DND-41 (cell line): ENCODE measurements around the gene MMAB.

Source experiments
- ATAC-seq: fragments of 200-7000 bp; cut with Tn5 transposase; 3 replicates; pipeline ENCODE4 v1.9.1; 2021; ENCODE audit warnings: low read depth; ENCODE audit not compliant: insufficient read depth
- DNase-seq: peaks from one replicate; pipeline ENCODE4 v3.0.0-alpha.2; 2020
- H2AFZ ChIP-seq: 2 replicates; pipeline ENCODE4 v1.6.0; 2012; ENCODE audit warnings: low read depth, low read length
- H3K27ac ChIP-seq: 2 replicates; pipeline ENCODE4 v1.5.1; 2012; ENCODE audit warnings: low read length, inconsistent platforms
- H3K27me3 ChIP-seq: fragments of 200-600 bp; sonication (generic); 2 replicates; pipeline ENCODE4 v1.6.0; 2012; ENCODE audit warnings: low read length, mild to moderate bottlenecking, inconsistent platforms; ENCODE audit not compliant: insufficient read depth, poor library complexity
- H3K36me3 ChIP-seq: 2 replicates; pipeline ENCODE4 v1.5.1; 2012; ENCODE audit warnings: low read length, inconsistent platforms; ENCODE audit not compliant: insufficient read depth
- H3K4me1 ChIP-seq: 2 replicates; pipeline ENCODE4 v1.5.1; 2012; ENCODE audit warnings: mild to moderate bottlenecking, low read length; ENCODE audit not compliant: insufficient read depth
- H3K4me2 ChIP-seq: 2 replicates; pipeline ENCODE4 v1.6.0; 2012; ENCODE audit warnings: mild to moderate bottlenecking, moderate library complexity, low read length, inconsistent platforms; ENCODE audit not compliant: insufficient read depth
- H3K4me3 ChIP-seq, 2 experiments: fragments of 200-600 bp in 1 of 2; shearing (Covaris generic) in 1 of 2; 2 replicates each; pipeline ENCODE4 v1.5.1; 2012 to 2016; ENCODE audit warnings: inconsistent platforms in 2 of 2, low read length in 2 of 2, mild to moderate bottlenecking in 2 of 2, low read depth in 1 of 2, moderate library complexity in 1 of 2
- H3K79me2 ChIP-seq: 2 replicates; pipeline ENCODE4 v1.6.0; 2012; ENCODE audit warnings: low read length, inconsistent platforms; ENCODE audit not compliant: insufficient read depth
- H3K9ac ChIP-seq: 2 replicates; pipeline ENCODE4 v1.6.0; 2012; ENCODE audit warnings: low read depth, mild to moderate bottlenecking, inconsistent platforms, low read length, moderate library complexity
- H3K9me3 ChIP-seq: 2 replicates; pipeline ENCODE4 v1.5.1; 2012; ENCODE audit warnings: low read length, moderate library complexity, mild to moderate bottlenecking, inconsistent platforms; ENCODE audit not compliant: insufficient read depth, severe bottlenecking
- H4K20me1 ChIP-seq: 2 replicates; pipeline ENCODE4 v1.6.0; 2012; ENCODE audit warnings: low read length; ENCODE audit not compliant: insufficient read depth
- EZH2 ChIP-seq: IDR thresholded peaks from 3 replicates; pipeline ENCODE4 v1.6.1; 2012; ENCODE audit warnings: borderline replicate concordance, low read depth, mild to moderate bottlenecking, moderate library complexity, low read length, inconsistent platforms; ENCODE audit not compliant: severe bottlenecking
- TF ChIP-seq, protein P1 (sequence below): IDR thresholded peaks from 2 replicates; pipeline ENCODE4 v1.5.1; 2012; ENCODE audit warnings: borderline replicate concordance, low read length, moderate library complexity, mild to moderate bottlenecking; ENCODE audit not compliant: poor library complexity, severe bottlenecking; ENCODE audit errors: extremely low read depth

The MMAB gene

GRCh38 chr12:109560867-109561710 is 12.2 kb downstream of the MMAB start:
- Histone ChIP-seq H3K79me2 (no peaks in the 10 kb centered on the region), H3K4me3 (no peak overlapping the region), H3K27me3 (no peaks in the 10 kb centered on the region), H3K9me3 (no peaks in the 10 kb centered on the region), H3K4me1 (no peaks in the 10 kb centered on the region), H3K9ac (no peak overlapping the region), H3K4me2 (no peak overlapping the region), H3K36me3 (peaks cover 52% of the 10 kb centered on the region), H4K20me1 (peaks cover 4% of the 10 kb centered on the region; the same call in 1 of the 2 replicates), H2AFZ (no peak overlapping the region), H3K27ac (no peak overlapping the region; the same call in 1 of the 2 replicates)
- TF ChIP-seq, protein P1, sequence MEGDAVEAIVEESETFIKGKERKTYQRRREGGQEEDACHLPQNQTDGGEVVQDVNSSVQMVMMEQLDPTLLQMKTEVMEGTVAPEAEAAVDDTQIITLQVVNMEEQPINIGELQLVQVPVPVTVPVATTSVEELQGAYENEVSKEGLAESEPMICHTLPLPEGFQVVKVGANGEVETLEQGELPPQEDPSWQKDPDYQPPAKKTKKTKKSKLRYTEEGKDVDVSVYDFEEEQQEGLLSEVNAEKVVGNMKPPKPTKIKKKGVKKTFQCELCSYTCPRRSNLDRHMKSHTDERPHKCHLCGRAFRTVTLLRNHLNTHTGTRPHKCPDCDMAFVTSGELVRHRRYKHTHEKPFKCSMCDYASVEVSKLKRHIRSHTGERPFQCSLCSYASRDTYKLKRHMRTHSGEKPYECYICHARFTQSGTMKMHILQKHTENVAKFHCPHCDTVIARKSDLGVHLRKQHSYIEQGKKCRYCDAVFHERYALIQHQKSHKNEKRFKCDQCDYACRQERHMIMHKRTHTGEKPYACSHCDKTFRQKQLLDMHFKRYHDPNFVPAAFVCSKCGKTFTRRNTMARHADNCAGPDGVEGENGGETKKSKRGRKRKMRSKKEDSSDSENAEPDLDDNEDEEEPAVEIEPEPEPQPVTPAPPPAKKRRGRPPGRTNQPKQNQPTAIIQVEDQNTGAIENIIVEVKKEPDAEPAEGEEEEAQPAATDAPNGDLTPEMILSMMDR, result no peak
- no peak for TF ChIP-seq EZH2
- no peak for DNase-seq
- no peak for ATAC-seq

DNA sequence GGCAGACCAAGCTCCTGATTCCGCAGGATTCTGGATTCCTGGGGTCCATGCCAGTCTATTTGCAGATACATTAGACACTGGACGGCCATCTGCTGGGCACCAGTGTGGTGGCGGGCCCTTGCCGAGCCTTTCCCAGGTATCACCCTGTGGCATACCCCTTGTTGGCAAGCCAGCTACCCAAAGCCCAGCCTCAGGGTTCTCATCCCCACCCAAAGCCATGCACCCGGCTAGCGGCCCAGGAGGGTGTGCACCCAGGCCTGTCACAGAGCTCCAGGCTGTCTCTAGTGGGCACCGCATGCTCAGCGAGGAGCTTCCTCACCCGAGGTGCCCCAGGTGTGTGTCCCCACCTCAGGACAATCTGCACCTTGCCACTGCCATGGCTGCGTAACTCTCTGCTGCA is 13.7 kb downstream of the MMAB start:
- no peak overlapping the region for H2AFZ ChIP-seq
- ATAC-seq, result 0 out of 3 replicates have a peak, but pooled peaks have one; percentile 25
- H3K9ac ChIP-seq, result no peak overlapping the region
- no peak overlapping the region for H3K4me3 ChIP-seq
- H3K27ac ChIP-seq, result no peak overlapping the region
- H3K27me3 ChIP-seq, result no peaks in the 10 kb centered on the region
- H4K20me1 ChIP-seq, result peaks cover 4% of the 10 kb centered on the region; the same call in 1 of the 2 replicates
- H3K4me2 ChIP-seq, result no peak overlapping the region
- peaks cover 37% of the 10 kb centered on the region for H3K36me3 ChIP-seq
- TF ChIP-seq, protein P1, result no peak
- no peak for TF ChIP-seq EZH2
- H3K9me3 ChIP-seq, result no peaks in the 10 kb centered on the region
- H3K79me2 ChIP-seq, result no peaks in the 10 kb centered on the region
- no peaks in the 10 kb centered on the region for H3K4me1 ChIP-seq
- DNase-seq, result no peak

GRCh38 chr12:109559200-109559505 is 14.2 kb downstream of the MMAB start:
- H3K4me1 ChIP-seq, result no peaks in the 10 kb centered on the region
- no peak overlapping the region for H2AFZ ChIP-seq
- H3K4me2 ChIP-seq, result no peak overlapping the region
- DNase-seq (no peak), ATAC-seq (no peak)
- H4K20me1 ChIP-seq, result peaks cover 4% of the 10 kb centered on the region
- no peak overlapping the region for H3K9ac ChIP-seq
- H3K79me2 ChIP-seq, result no peaks in the 10 kb centered on the region
- H3K4me3 ChIP-seq, result no peak overlapping the region
- no peaks in the 10 kb centered on the region for H3K27me3 ChIP-seq
- no peaks in the 10 kb centered on the region for H3K9me3 ChIP-seq
- peaks cover 34% of the 10 kb centered on the region for H3K36me3 ChIP-seq
- no peak for TF ChIP-seq EZH2
- TF ChIP-seq, protein P1, result no peak
- H3K27ac ChIP-seq, result no peak overlapping the region
